ENCODE results near the gene GPAM. TPM values are rescaled to one million over a fixed set of nuclear protein-coding genes. Genes with fewer than 3 reads are reported as not detected.

Gene GPAM
- total and polyA plus RNA-seq, 4 donors: 35.5 to 214 (median 147) TPM

- H3K9ac ChIP-seq (ENCODE audit: low read depth in 1 of 2, low read length in 2 of 2): no peak overlapping the region
- no peak overlapping the region for H3K4me3 ChIP-seq (ENCODE audit: low read depth in 1 of 3, low read length in 3 of 3)
- no peak overlapping the region for H3K27ac ChIP-seq (ENCODE audit: low read depth in 1 of 2, low read length in 2 of 2)
- TF ChIP-seq SP1 (IDR thresholded peaks at IDR 0.05): no peak
- TF ChIP-seq NR2F2 (IDR thresholded peaks at IDR 0.05): no peak
- H3K27me3 ChIP-seq (ENCODE audit: control insufficient read depth in 4 of 4, insufficient read depth in 4 of 4, low read length in 3 of 4): no peaks in the 10 kb centered on the region
- H3K36me3 ChIP-seq (ENCODE audit: control insufficient read depth in 4 of 4, insufficient read depth in 3 of 4, low read depth in 1 of 4, low read length in 3 of 4): peaks cover 6 to 79% (median 52%) of the 10 kb centered on the region in 4 donors
- no peak for DNase-seq (ENCODE audit: low spot score)
- peaks cover 2 to 48% (median 23%) of the 10 kb centered on the region in 4 donors for H3K4me1 ChIP-seq (ENCODE audit: control insufficient read depth in 4 of 4, insufficient read depth in 4 of 4, low read length in 3 of 4)
- WGBS: 88% methylated on average over 8 of the region's 8 CpGs
- no peaks in the 10 kb centered on the region for H3K9me3 ChIP-seq (ENCODE audit: control insufficient read depth in 4 of 4, low read length in 3 of 4)
Measured at GRCh38 chr10:112175409-112175808, 8.2 kb downstream of the GPAM start.

DNA sequence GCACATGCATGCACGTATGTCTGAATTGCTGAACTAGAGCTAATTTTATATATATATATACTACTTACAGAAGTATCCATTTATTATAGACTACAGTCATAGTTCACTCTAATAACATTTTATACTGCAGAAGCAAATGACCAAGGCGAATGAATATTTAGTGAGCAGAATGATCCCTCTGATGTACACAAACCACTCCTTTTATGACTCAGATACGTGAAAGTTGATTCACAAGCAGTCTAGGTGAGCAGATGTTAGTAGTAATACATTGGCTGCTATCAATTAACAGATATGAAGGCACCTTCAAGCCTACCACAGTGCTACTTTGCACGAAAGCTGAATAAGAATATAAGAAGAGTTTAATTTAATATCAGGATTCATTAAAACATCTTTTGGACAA, 10.4 kb downstream of the GPAM start:
- Histone ChIP-seq H3K27ac (ENCODE audit: low read depth in 1 of 2, low read length in 2 of 2) (no peak overlapping the region), H3K9me3 (ENCODE audit: control insufficient read depth in 4 of 4, low read length in 3 of 4) (no peaks in the 10 kb centered on the region), H3K9ac (ENCODE audit: low read depth in 1 of 2, low read length in 2 of 2) (no peak overlapping the region), H3K4me3 (ENCODE audit: low read depth in 1 of 3, low read length in 3 of 3) (no peak overlapping the region), H3K27me3 (ENCODE audit: control insufficient read depth in 4 of 4, insufficient read depth in 4 of 4, low read length in 3 of 4) (no peaks in the 10 kb centered on the region), H3K4me1 (ENCODE audit: control insufficient read depth in 4 of 4, insufficient read depth in 4 of 4, low read length in 3 of 4) (peaks cover 2 to 28% (median 13%) of the 10 kb centered on the region in 4 donors), H3K36me3 (ENCODE audit: control insufficient read depth in 4 of 4, insufficient read depth in 3 of 4, low read depth in 1 of 4, low read length in 3 of 4) (peaks cover 8 to 81% (median 60%) of the 10 kb centered on the region in 4 donors)
- no peak for DNase-seq (ENCODE audit: low spot score)
- no peak for TF ChIP-seq REST (IDR thresholded peaks at IDR 0.05)
- TF ChIP-seq, protein P1, sequence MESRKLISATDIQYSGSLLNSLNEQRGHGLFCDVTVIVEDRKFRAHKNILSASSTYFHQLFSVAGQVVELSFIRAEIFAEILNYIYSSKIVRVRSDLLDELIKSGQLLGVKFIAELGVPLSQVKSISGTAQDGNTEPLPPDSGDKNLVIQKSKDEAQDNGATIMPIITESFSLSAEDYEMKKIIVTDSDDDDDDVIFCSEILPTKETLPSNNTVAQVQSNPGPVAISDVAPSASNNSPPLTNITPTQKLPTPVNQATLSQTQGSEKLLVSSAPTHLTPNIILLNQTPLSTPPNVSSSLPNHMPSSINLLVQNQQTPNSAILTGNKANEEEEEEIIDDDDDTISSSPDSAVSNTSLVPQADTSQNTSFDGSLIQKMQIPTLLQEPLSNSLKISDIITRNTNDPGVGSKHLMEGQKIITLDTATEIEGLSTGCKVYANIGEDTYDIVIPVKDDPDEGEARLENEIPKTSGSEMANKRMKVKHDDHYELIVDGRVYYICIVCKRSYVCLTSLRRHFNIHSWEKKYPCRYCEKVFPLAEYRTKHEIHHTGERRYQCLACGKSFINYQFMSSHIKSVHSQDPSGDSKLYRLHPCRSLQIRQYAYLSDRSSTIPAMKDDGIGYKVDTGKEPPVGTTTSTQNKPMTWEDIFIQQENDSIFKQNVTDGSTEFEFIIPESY (IDR thresholded peaks at IDR 0.05): no peak
- TF ChIP-seq RAD21 (IDR thresholded peaks at IDR 0.05): no peak
- TF ChIP-seq NR2F2 (IDR thresholded peaks at IDR 0.05): no peak
- TF ChIP-seq JUND (IDR thresholded peaks at IDR 0.05): no peak
- TF ChIP-seq FOXA2 (IDR thresholded peaks at IDR 0.05): no peak
- TF ChIP-seq, protein P2, sequence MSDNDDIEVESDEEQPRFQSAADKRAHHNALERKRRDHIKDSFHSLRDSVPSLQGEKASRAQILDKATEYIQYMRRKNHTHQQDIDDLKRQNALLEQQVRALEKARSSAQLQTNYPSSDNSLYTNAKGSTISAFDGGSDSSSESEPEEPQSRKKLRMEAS (IDR thresholded peaks at IDR 0.05): no peak
- TF ChIP-seq FOXA1 (IDR thresholded peaks at IDR 0.05): no peak
- TF ChIP-seq, protein P3, sequence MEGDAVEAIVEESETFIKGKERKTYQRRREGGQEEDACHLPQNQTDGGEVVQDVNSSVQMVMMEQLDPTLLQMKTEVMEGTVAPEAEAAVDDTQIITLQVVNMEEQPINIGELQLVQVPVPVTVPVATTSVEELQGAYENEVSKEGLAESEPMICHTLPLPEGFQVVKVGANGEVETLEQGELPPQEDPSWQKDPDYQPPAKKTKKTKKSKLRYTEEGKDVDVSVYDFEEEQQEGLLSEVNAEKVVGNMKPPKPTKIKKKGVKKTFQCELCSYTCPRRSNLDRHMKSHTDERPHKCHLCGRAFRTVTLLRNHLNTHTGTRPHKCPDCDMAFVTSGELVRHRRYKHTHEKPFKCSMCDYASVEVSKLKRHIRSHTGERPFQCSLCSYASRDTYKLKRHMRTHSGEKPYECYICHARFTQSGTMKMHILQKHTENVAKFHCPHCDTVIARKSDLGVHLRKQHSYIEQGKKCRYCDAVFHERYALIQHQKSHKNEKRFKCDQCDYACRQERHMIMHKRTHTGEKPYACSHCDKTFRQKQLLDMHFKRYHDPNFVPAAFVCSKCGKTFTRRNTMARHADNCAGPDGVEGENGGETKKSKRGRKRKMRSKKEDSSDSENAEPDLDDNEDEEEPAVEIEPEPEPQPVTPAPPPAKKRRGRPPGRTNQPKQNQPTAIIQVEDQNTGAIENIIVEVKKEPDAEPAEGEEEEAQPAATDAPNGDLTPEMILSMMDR (IDR thresholded peaks at IDR 0.05; ENCODE audit: low read depth, low read length, missing input control): no peak
- no peak for TF ChIP-seq SP1 (IDR thresholded peaks at IDR 0.05)
- no peak for TF ChIP-seq TAF1 (conservative IDR thresholded peaks at IDR 0.05)
- no peak for TF ChIP-seq HNF4G (IDR thresholded peaks at IDR 0.05)
- 82% methylated on average over 4 of the region's 4 CpGs for WGBS

Measured in liver (tissue), 9 donors.